Measurements from ENCODE around the gene PCSK7. TPM values are rescaled to one million over a fixed set of nuclear protein-coding genes. Genes with fewer than 3 reads are reported as not detected.
A peak's percentile ranks its signal among the peaks of the same experiment; 100 is the strongest.

Gene PCSK7
- polyA plus RNA-seq, 1 donor (not counting 4 experiments of a cell fraction or from before 2014, with no cell fraction given) = 32.9 TPM

DNA sequence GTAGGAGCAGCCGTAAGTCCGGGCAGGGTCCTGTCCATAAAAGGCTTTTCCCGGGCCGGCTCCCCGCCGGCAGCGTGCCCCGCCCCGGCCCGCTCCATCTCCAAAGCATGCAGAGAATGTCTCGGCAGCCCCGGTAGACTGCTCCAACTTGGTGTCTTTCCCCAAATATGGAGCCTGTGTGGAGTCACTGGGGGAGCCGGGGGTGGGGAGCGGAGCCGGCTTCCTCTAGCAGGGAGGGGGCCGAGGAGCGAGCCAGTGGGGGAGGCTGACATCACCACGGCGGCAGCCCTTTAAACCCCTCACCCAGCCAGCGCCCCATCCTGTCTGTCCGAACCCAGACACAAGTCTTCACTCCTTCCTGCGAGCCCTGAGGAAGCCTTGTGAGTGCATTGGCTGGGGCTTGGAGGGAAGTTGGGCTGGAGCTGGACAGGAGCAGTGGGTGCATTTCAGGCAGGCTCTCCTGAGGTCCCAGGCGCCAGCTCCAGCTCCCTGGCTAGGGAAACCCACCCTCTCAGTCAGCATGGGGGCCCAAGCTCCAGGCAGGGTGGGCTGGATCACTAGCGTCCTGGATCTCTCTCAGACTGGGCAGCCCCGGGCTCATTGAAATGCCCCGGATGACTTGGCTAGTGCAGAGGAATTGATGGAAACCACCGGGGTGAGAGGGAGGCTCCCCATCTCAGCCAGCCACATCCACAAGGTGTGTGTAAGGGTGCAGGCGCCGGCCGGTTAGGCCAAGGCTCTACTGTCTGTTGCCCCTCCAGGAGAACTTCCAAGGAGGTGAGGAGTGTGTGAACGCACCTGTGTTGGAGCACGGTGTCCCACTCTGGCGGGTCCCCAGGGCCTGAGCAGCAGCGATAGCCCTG, 32.6 kb downstream of the PCSK7 start, which contains the start of gene TAGLN:
Gene TAGLN, plus strand, starts transcription at position 318 of the 863 bp plus-strand sequence. CDS start 3,644 bp downstream, outside the sequence.
- H4K20me1 ChIP-seq (ENCODE audit: control insufficient read depth, extremely low read depth, insufficient read depth, low read length) = no peaks in the 10 kb centered on the region

DNA sequence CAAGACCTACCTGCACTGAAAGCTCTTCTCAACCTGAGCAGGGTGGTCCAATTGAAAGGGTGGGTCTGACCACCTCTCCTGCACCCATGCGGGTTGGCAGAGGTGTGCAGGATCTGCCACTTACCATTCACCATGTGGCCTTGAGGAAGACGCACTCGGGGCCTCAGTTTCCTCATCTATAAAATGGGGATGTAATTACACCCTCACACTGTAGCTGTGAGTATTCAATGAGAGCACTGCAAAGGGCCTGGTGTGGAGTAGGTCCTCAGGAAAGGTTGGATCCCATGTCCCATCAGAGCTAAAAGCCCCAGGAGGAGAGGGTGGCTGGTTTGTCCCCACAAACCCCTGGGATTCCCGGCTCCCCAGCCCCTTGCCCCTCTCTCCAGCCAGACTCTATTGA, 33.3 kb downstream of the PCSK7 start:
- no peaks in the 10 kb centered on the region for H3K27me3 ChIP-seq (ENCODE audit: control insufficient read depth, extremely low read depth, insufficient read depth, low read length)
- H3K4me2 ChIP-seq (ENCODE audit: control insufficient read depth, extremely low read depth, insufficient read depth, low read depth, low read length) = peak overlapping the region; percentile 57
- H3K9me1 ChIP-seq (ENCODE audit: control insufficient read depth, extremely low read depth, insufficient read depth, low read length) = no peaks in the 10 kb centered on the region
- DNase-seq (ENCODE audit: low read depth, low spot score) (no peak), FAIRE-seq (no peak)
- H3K36me3 ChIP-seq (ENCODE audit: control insufficient read depth in 2 of 2, extremely low read depth in 1 of 2, insufficient read depth in 2 of 2, low read length in 2 of 2) = peaks cover 0 to 3% of the 10 kb centered on the region in 2 experiments
- no peak overlapping the region for H3K9ac ChIP-seq (ENCODE audit: control insufficient read depth, extremely low read depth, insufficient read depth, low read length)
- no peak overlapping the region for H2AFZ ChIP-seq (ENCODE audit: control insufficient read depth, low read length)
- H4K20me1 ChIP-seq (ENCODE audit: control insufficient read depth, extremely low read depth, insufficient read depth, low read length) = no peaks in the 10 kb centered on the region
- peak overlapping the region in 1 of 3 experiments; percentile 45 for H3K4me3 ChIP-seq (ENCODE audit: control insufficient read depth in 2 of 3, extremely low read depth in 1 of 3, insufficient read depth in 2 of 3, low read depth in 1 of 3, low read length in 3 of 3)
- H3K79me2 ChIP-seq (ENCODE audit: control insufficient read depth, insufficient read depth, low read length) = no peaks in the 10 kb centered on the region
- H3K4me1 ChIP-seq (ENCODE audit: control insufficient read depth, extremely low read depth, insufficient read depth, low read length) = peaks cover 8% of the 10 kb centered on the region
- no peaks in the 10 kb centered on the region for H3K9me3 ChIP-seq (ENCODE audit: control insufficient read depth, low read depth, low read length)
- H3K27ac ChIP-seq (ENCODE audit: control insufficient read depth, insufficient read depth, low read length) = no peak overlapping the region
- TF ChIP-seq, protein P1, sequence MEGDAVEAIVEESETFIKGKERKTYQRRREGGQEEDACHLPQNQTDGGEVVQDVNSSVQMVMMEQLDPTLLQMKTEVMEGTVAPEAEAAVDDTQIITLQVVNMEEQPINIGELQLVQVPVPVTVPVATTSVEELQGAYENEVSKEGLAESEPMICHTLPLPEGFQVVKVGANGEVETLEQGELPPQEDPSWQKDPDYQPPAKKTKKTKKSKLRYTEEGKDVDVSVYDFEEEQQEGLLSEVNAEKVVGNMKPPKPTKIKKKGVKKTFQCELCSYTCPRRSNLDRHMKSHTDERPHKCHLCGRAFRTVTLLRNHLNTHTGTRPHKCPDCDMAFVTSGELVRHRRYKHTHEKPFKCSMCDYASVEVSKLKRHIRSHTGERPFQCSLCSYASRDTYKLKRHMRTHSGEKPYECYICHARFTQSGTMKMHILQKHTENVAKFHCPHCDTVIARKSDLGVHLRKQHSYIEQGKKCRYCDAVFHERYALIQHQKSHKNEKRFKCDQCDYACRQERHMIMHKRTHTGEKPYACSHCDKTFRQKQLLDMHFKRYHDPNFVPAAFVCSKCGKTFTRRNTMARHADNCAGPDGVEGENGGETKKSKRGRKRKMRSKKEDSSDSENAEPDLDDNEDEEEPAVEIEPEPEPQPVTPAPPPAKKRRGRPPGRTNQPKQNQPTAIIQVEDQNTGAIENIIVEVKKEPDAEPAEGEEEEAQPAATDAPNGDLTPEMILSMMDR (optimal IDR thresholded peaks at IDR 0.05 in 1 of 3, IDR thresholded peaks at IDR 0.05 in 1 of 3, conservative IDR thresholded peaks at IDR 0.05 in 1 of 3; ENCODE audit: extremely low read depth in 1 of 3, insufficient read depth in 2 of 3, low read length in 3 of 3) = no peak
- TF ChIP-seq EZH2 (IDR thresholded peaks at IDR 0.05; ENCODE audit: low read length) = no peak
- dilution Hi-C loops (cut with MboI; ENCODE audit: extremely low pct_ligation_motif_present, low sequenced_read_pairs) = no loop called here

More for the DNA sequence above, 32.6 kb downstream of the PCSK7 start, which contains the start of gene TAGLN:
- no peak for TF ChIP-seq EZH2 (IDR thresholded peaks at IDR 0.05; ENCODE audit: low read length)
- TF ChIP-seq, protein P1 (optimal IDR thresholded peaks at IDR 0.05 in 1 of 3, IDR thresholded peaks at IDR 0.05 in 1 of 3, conservative IDR thresholded peaks at IDR 0.05 in 1 of 3; ENCODE audit: extremely low read depth in 1 of 3, insufficient read depth in 2 of 3, low read length in 3 of 3) = no peak
- H3K4me3 ChIP-seq (ENCODE audit: control insufficient read depth in 2 of 3, extremely low read depth in 1 of 3, insufficient read depth in 2 of 3, low read depth in 1 of 3, low read length in 3 of 3) = peak within 1 kb of the TSS in 2 of 3 experiments; percentile 12 to 45
- peaks cover 8% of the 10 kb centered on the region for H3K4me1 ChIP-seq (ENCODE audit: control insufficient read depth, extremely low read depth, insufficient read depth, low read length)
- no peak for DNase-seq (ENCODE audit: low read depth, low spot score)
- H3K27me3 ChIP-seq (ENCODE audit: control insufficient read depth, extremely low read depth, insufficient read depth, low read length) = no peaks in the 10 kb centered on the region
- H3K9me3 ChIP-seq (ENCODE audit: control insufficient read depth, low read depth, low read length) = no peaks in the 10 kb centered on the region
- H3K36me3 ChIP-seq (ENCODE audit: control insufficient read depth in 2 of 2, extremely low read depth in 1 of 2, insufficient read depth in 2 of 2, low read length in 2 of 2) = peaks cover 0 to 3% of the 10 kb centered on the region in 2 experiments
- H3K9me1 ChIP-seq (ENCODE audit: control insufficient read depth, extremely low read depth, insufficient read depth, low read length) = no peaks in the 10 kb centered on the region
- no peak within 1 kb of the TSS for H3K27ac ChIP-seq (ENCODE audit: control insufficient read depth, insufficient read depth, low read length)
- dilution Hi-C loops (cut with MboI; ENCODE audit: extremely low pct_ligation_motif_present, low sequenced_read_pairs) = no loop called here
- H3K79me2 ChIP-seq (ENCODE audit: control insufficient read depth, insufficient read depth, low read length) = no peaks in the 10 kb centered on the region
- H2AFZ ChIP-seq (ENCODE audit: control insufficient read depth, low read length) = no peak within 1 kb of the TSS
- H3K4me2 ChIP-seq (ENCODE audit: control insufficient read depth, extremely low read depth, insufficient read depth, low read depth, low read length) = peak within 1 kb of the TSS; percentile 57
- no peak for FAIRE-seq
- no peak within 1 kb of the TSS for H3K9ac ChIP-seq (ENCODE audit: control insufficient read depth, extremely low read depth, insufficient read depth, low read length)

All from keratinocyte (primary cell).